ENCODE measurements around the gene SLC44A3. TPM values are rescaled to one million over a fixed set of nuclear protein-coding genes. Genes with fewer than 3 reads are reported as not detected.

The SLC44A3 gene
- total RNA-seq, 2 experiments from 2014 or later = not detected

DNA sequence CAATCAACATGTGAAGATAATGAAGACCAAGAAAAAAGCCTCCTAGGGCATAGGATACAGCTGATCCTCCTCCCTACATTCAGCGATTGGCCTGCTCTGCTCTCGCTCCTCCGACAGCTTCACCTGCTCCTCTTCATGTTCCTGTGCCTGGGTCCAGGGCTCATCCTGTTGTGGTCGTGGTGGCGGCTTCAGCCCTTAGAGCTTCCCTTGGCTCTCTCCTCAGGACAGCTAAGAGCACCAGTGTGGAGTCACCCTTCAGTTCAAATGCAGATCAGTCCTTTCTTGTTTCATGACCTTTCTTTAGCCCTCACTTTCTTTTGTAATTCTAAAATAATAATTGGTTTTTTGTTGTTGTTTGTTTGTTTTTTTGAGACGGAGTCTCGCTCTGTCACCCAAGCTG is 88.0 kb downstream of the SLC44A3 start:
- H3K4me1 Mint-ChIP-seq (ENCODE audit: low read depth) = no peaks in the 10 kb centered on the region
- no peaks in the 10 kb centered on the region for H3K9me3 Mint-ChIP-seq
- H3K4me3 Mint-ChIP-seq = no peak overlapping the region
- POLR2A ChIA-PET = no interaction called here
- H3K27ac Mint-ChIP-seq = no peak overlapping the region
- no peaks in the 10 kb centered on the region for H3K36me3 Mint-ChIP-seq (ENCODE audit: low read depth)
- intact Hi-C loops (cut with micrococcal nuclease) = no loop called here
- no peak for DNase-seq
- no peaks in the 10 kb centered on the region for H3K27me3 Mint-ChIP-seq
- CTCF ChIA-PET = no interaction called here
- ATAC-seq = no peak
- TF ChIP-seq CTCF (IDR thresholded peaks at IDR 0.05) = no peak

DNA sequence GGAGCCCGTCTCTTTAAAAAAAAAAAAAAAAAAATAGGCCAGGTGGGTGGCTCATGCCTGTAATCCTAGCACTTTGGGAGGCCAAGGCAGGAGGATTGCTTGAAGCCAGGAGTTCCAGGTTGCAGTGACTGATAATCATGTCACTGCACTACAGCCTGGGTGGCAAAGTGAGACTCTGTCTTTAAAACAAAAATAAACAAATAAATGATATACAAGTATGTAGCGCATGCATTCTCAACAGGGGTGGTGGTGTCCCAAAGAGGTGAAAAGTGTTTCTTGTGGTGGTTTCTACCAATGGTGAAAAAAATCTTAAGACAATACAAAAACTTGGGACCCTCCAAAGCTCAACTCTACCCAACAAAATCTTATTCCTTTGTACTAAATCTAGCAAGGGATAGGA is 88.8 kb downstream of the SLC44A3 start:
- ChIA-PET POLR2A (no interaction called here), CTCF (interaction anchor here (1.0 to 2.8 kb wide), 4 partner anchors 11 to 134 kb away, joined by 4 to 8 read pairs (median 6); no protein-coding TSS in a partner anchor)
- no peak overlapping the region for H3K27ac Mint-ChIP-seq
- H3K4me1 Mint-ChIP-seq (ENCODE audit: low read depth) = no peaks in the 10 kb centered on the region
- no peak for TF ChIP-seq CTCF (IDR thresholded peaks at IDR 0.05)
- intact Hi-C loops (cut with micrococcal nuclease) = no loop called here
- H3K4me3 Mint-ChIP-seq = no peak overlapping the region
- no peaks in the 10 kb centered on the region for H3K9me3 Mint-ChIP-seq
- H3K27me3 Mint-ChIP-seq = no peaks in the 10 kb centered on the region
- no peak for DNase-seq
- no peaks in the 10 kb centered on the region for H3K36me3 Mint-ChIP-seq (ENCODE audit: low read depth)
- ATAC-seq = no peak

DNA sequence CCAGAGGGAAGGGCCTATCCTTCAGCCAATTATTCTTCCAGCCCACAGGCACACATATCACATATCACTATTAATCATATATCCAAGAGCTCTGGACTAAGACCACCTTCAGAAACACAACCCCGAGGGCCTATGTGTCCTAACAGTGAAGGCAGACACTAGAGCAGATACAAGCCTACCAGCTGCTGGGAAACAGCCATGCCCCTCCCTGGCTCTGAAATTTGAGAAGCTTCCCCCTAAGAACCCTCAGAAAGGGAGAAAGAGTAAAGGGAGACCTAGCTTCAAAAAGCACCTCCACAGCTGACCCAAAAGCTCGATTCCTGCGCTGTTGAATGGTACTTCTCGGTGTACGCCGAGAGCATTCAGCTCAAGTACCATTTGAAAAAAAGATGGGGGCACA is 89.3 kb downstream of the SLC44A3 start:
- ChIA-PET POLR2A (no interaction called here), CTCF (interaction anchor here (1.0 to 2.8 kb wide), 4 partner anchors 10 to 134 kb away, joined by 4 to 8 read pairs (median 6); no protein-coding TSS in a partner anchor)
- Mint-ChIP-seq H3K27me3 (no peaks in the 10 kb centered on the region), H3K27ac (no peak overlapping the region), H3K4me1 (ENCODE audit: low read depth) (no peaks in the 10 kb centered on the region), H3K4me3 (no peak overlapping the region), H3K9me3 (no peaks in the 10 kb centered on the region), H3K36me3 (ENCODE audit: low read depth) (no peaks in the 10 kb centered on the region)
- TF ChIP-seq CTCF (IDR thresholded peaks at IDR 0.05) = no peak
- DNase-seq = no peak
- ATAC-seq = no peak
- intact Hi-C loops (cut with micrococcal nuclease) = no loop called here

GRCh38 chr1:94912263-94913184 is 92.4 kb downstream of the SLC44A3 start:
- intact Hi-C loops (cut with micrococcal nuclease) = no loop called here
- Mint-ChIP-seq H3K4me3 (no peak overlapping the region), H3K36me3 (ENCODE audit: low read depth) (no peaks in the 10 kb centered on the region), H3K27me3 (no peaks in the 10 kb centered on the region), H3K4me1 (ENCODE audit: low read depth) (no peaks in the 10 kb centered on the region), H3K27ac (no peak overlapping the region), H3K9me3 (no peaks in the 10 kb centered on the region)
- no peak for TF ChIP-seq CTCF (IDR thresholded peaks at IDR 0.05)
- ChIA-PET POLR2A (no interaction called here), CTCF (interaction anchor here (0.6 kb wide), 1 partner anchor 165 kb away, joined by 3 read pairs; no protein-coding TSS in a partner anchor)
- DNase-seq (no peak), ATAC-seq (no peak)

DNA sequence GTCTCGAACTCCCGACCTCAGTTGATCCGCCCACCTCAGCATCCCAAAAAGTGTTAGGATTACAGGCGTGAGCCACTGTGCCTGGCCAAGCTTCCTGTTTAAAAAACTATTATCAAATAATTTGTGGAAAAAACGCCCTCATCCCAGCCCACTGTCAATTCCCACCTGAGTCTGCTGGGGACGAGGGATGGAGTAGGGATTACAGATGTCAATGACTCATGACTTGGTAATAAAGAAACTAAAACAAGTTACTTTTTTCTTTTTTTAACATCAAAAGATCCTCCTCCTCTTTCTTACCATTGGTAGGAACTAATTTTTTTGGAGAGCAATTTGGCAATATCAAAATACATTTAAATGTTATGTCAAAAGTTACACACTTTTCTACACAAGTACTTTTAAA is 97.1 kb downstream of the SLC44A3 start:
- no peaks in the 10 kb centered on the region for H3K27me3 Mint-ChIP-seq
- H3K4me1 Mint-ChIP-seq (ENCODE audit: low read depth) = no peaks in the 10 kb centered on the region
- no peaks in the 10 kb centered on the region for H3K9me3 Mint-ChIP-seq
- no peak overlapping the region for H3K4me3 Mint-ChIP-seq
- TF ChIP-seq CTCF (IDR thresholded peaks at IDR 0.05) = no peak
- ATAC-seq = no peak
- no peak overlapping the region for H3K27ac Mint-ChIP-seq
- H3K36me3 Mint-ChIP-seq (ENCODE audit: low read depth) = no peaks in the 10 kb centered on the region
- ChIA-PET CTCF (interaction anchor here (1.0 kb wide), 1 partner anchor 63 kb away, joined by 5 read pairs; no protein-coding TSS in a partner anchor), POLR2A (no interaction called here)
- intact Hi-C loops (cut with micrococcal nuclease) = no loop called here
- no peak for DNase-seq

All from activated CD8-positive, alpha-beta T cell treated with anti-CD3 and anti-CD28 coated beads for 36 hours (primary cell).